Measurements from ENCODE around the gene EMC9.

Gene EMC9

GRCh38 chr14:24123424-24124417 is 17.7 kb downstream of the EMC9 start:
- H3K4me3 Mint-ChIP-seq, result no peak overlapping the region
- H3K27me3 Mint-ChIP-seq, result no peaks in the 10 kb centered on the region
- DNase-seq, result peak; percentile 3
- H3K27ac Mint-ChIP-seq, result no peak overlapping the region
- H3K36me3 Mint-ChIP-seq, result peaks cover 48% of the 10 kb centered on the region
- no peaks in the 10 kb centered on the region for H3K9me3 Mint-ChIP-seq
- CTCF ChIA-PET, result interaction anchor here (2.0 kb wide), 1 partner anchor 10 kb away, joined by 5 read pairs; no protein-coding TSS in a partner anchor
- H3K4me1 Mint-ChIP-seq, result no peaks in the 10 kb centered on the region

DNA sequence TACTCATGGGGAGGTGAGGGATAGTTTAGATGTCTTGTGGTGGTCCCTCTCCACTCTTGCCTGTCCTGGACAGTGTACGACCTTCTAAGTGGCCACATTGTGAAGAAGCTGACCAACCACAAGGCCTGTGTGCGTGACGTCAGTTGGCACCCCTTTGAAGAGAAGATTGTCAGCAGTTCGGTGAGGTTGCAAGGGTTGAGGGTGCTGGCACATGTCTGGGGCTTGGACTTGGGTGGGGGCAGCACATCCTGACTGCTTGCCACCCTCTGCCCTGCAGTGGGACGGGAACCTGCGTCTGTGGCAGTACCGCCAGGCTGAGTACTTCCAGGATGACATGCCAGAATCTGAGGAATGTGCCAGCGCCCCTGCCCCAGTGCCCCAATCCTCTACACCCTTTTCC is 18.5 kb downstream of the EMC9 start:
- peak; percentile 14 for DNase-seq
- Mint-ChIP-seq H3K36me3 (peaks cover 56% of the 10 kb centered on the region), H3K4me3 (no peak overlapping the region), H3K4me1 (peaks cover 4% of the 10 kb centered on the region), H3K27me3 (no peaks in the 10 kb centered on the region), H3K9me3 (no peaks in the 10 kb centered on the region), H3K27ac (no peak overlapping the region)
- CTCF ChIA-PET, result interaction anchor here (1.4 kb wide), 1 partner anchor 14 kb away, joined by 4 read pairs; no protein-coding TSS in a partner anchor

- Mint-ChIP-seq H3K27me3 (no peaks in the 10 kb centered on the region), H3K9me3 (no peaks in the 10 kb centered on the region), H3K4me3 (no peak overlapping the region), H3K36me3 (peaks cover 61% of the 10 kb centered on the region), H3K27ac (no peak overlapping the region), H3K4me1 (peaks cover 9% of the 10 kb centered on the region)
- peak; percentile 5 for DNase-seq
- CTCF ChIA-PET, result interaction anchor here (1.4 kb wide), 1 partner anchor 14 kb away, joined by 4 read pairs; no protein-coding TSS in a partner anchor
These were observed 19.0 kb downstream of the EMC9 start for GRCh38 chr14:24122416-24122815.

DNA sequence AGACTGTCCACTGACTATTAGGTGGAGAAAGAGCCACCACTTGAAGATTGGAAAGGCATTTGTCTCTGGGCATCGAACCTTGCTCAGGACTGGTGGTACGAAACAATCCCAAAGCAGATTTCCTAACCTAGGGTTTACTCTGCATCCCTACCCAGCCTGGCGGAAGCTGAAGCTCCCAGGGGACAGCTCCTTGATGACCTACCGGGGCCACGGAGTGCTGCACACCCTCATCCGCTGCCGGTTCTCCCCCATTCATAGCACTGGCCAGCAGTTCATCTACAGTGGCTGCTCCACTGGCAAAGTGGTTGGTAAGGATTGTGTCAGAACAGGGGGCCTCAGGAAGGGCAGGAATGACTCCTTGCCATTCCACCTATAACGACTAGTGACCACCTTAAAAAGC is 20.2 kb downstream of the EMC9 start:
- CTCF ChIA-PET, result no interaction called here
- Mint-ChIP-seq H3K9me3 (no peaks in the 10 kb centered on the region), H3K27ac (no peak overlapping the region), H3K36me3 (peaks cover 71% of the 10 kb centered on the region), H3K4me3 (no peak overlapping the region), H3K27me3 (no peaks in the 10 kb centered on the region), H3K4me1 (peaks cover 20% of the 10 kb centered on the region)
- DNase-seq, result no peak

DNA sequence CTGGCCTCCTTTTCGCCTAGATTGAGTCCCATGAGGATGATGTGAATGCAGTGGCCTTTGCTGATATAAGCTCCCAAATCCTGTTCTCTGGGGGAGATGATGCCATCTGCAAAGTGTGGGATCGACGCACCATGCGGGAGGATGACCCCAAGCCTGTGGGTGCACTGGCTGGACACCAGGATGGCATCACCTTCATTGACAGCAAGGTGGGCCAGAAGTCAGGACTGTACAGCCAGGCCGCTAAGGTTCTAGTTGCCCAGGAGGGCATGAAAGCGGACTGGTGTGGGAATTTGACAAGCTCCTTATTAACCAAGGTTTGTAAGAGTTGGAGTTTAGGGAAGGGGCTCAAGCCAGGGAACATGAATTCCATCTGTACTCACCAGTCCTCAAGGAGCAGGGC is 21.7 kb downstream of the EMC9 start:
- Mint-ChIP-seq H3K4me1 (peaks cover 30% of the 10 kb centered on the region), H3K36me3 (peaks cover 80% of the 10 kb centered on the region), H3K27ac (no peak overlapping the region), H3K9me3 (no peaks in the 10 kb centered on the region), H3K27me3 (no peaks in the 10 kb centered on the region), H3K4me3 (no peak overlapping the region)
- no peak for DNase-seq
- CTCF ChIA-PET, result interaction anchor here (1.6 kb wide), 1 partner anchor 11 kb away, joined by 4 read pairs; no protein-coding TSS in a partner anchor

DNA sequence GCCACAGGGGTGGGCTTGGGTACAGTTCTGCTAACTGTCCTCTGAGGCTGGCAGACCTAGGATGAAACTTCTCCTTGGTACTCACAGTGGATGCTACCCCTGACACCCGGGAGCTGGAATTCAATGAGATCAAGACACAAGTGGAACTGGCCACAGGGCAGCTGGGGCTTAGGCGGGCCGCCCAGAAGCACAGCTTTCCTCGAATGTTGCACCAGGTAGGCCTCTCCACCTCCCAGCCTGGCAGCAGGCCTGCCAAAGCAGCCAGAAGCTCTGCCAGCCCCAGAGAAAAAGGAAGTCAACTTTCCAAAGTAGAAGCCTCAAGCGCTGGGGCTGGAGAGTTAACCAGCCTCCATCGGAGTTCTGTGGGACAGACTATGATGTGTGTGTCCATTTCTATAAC is 24.2 kb downstream of the EMC9 start:
- peaks cover 31% of the 10 kb centered on the region for H3K4me1 Mint-ChIP-seq
- CTCF ChIA-PET, result interaction anchor here (1.5 kb wide), 1 partner anchor 43 kb away, joined by 6 read pairs; the partner anchor contains the start of gene IRF9
- no peak for DNase-seq
- H3K27ac Mint-ChIP-seq, result no peak overlapping the region
- H3K4me3 Mint-ChIP-seq, result peak overlapping the region; percentile 87
- no peaks in the 10 kb centered on the region for H3K9me3 Mint-ChIP-seq
- H3K36me3 Mint-ChIP-seq, result peaks cover 60% of the 10 kb centered on the region
- H3K27me3 Mint-ChIP-seq, result no peaks in the 10 kb centered on the region

- CTCF ChIA-PET, result interaction anchor here (1.0 to 2.5 kb wide), 5 partner anchors 16 to 192 kb away, joined by 3 to 8 read pairs (median 6); partner anchors contain the start of genes CIDEB, IRF9 and PSME1
- Mint-ChIP-seq H3K9me3 (no peaks in the 10 kb centered on the region), H3K4me1 (peaks cover 32% of the 10 kb centered on the region), H3K4me3 (peak overlapping the region; percentile 87), H3K27ac (peak overlapping the region; percentile 99), H3K36me3 (peaks cover 55% of the 10 kb centered on the region), H3K27me3 (no peaks in the 10 kb centered on the region)
- DNase-seq, result no peak
These were observed 25.1 kb downstream of the EMC9 start for GRCh38 chr14:24116128-24116814.

DNA sequence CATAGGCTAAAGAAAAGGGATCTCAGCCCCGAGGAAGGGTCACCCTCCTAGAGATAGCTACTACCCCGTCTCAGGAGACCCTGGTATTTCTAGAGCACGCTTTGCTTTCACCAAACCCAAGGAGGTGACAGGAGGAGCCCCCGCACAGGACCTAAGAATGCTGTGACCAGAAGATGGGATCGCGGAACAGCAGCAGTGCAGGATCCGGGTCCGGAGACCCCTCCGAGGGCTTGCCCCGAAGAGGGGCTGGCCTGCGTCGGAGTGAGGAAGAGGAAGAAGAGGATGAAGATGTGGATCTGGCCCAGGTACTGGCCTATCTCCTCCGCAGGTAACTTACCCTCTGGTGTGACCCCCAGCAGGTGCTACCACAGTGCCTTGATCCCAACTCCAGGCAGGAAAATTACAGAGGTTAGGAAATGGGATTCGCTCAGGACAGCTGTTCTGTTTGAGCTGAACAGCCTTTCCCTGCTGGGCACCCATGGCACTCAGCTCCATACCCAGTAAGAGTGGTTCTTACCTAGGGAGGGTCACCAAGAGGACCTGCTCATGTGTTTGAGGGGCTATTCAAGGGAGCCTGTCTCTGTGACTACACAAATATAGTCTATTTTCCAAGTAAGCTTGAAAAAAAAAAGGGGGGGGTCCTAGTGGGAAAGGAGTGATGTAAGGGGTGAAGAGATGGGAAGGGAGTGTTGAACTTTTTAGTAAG is 25.8 kb downstream of the EMC9 start:
- CTCF ChIA-PET, result interaction anchor here (1.0 to 2.5 kb wide), 11 partner anchors 11 to 193 kb away, joined by 3 to 9 read pairs (median 4); partner anchors contain the start of genes CIDEB, IRF9 and PSME1
- Mint-ChIP-seq H3K4me3 (peak overlapping the region; percentile 87), H3K36me3 (peaks cover 51% of the 10 kb centered on the region), H3K27ac (peak overlapping the region; percentile 99), H3K9me3 (no peaks in the 10 kb centered on the region), H3K4me1 (peaks cover 34% of the 10 kb centered on the region), H3K27me3 (no peaks in the 10 kb centered on the region)
- DNase-seq, result no peak

DNA sequence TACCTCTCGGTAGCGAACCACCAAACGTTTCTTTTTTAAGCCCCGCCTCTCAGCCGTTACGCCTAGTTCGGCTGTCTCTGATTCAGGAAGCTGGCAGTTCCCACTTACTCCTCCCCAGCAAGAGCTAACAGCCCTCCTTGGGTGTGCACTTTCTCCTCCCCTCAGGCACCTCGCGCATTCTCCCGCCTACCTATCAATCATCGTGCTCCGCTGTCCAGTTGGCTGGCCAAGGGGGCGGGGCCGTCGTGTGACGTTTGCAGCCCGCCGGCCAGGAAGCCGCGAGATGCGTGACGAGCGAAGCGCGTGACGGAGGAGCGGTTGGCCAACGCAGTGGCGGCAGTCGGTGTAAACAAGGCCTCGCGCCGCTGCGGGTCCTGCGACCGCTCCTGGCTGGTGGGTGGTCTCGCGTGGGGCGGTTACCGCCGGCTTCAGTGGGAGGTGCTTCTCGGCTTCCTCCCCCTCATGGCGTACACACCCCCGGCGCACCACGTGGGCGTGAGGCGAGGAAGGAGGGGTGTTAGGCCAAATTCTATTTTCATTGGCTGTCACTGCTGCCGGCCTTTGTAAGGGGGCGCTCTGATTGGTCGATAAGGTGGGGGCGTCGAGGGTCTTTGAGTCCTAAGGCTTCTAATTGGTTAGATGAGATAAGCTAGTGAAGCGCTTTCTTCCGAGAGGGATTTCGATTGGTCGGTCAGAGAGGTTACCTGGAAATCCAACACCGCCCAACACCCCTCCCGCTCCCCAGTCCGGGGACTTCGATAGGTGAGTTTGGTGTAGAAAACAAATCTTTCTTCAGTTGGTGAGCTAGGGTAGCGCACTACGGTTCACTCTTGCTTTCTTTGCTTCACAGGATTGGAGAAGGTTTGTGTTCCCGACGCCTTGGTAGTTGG is 26.6 kb downstream of the EMC9 start, which contains the start of the genes DCAF11 and NRL:
DCAF11 (plus strand) TSS at position 246 of the 890 bp plus-strand sequence. CDS start 818 bp downstream, outside the sequence.
NRL (minus strand) TSS at position 418 of the 890 bp plus-strand sequence. CDS start 32,101 bp downstream, outside the sequence.
- CTCF ChIA-PET, result interaction anchor here (0.9 to 2.5 kb wide), 14 partner anchors 10 to 194 kb away, joined by 3 to 9 read pairs (median 4); partner anchors contain the start of genes CIDEB, IRF9, PSME1 and RNF31
- peak; percentile 99 for DNase-seq
- H3K9me3 Mint-ChIP-seq, result no peaks in the 10 kb centered on the region
- peak within 1 kb of the TSS; percentile 99 for H3K27ac Mint-ChIP-seq
- no peaks in the 10 kb centered on the region for H3K27me3 Mint-ChIP-seq
- peaks cover 48% of the 10 kb centered on the region for H3K36me3 Mint-ChIP-seq
- peak within 1 kb of the TSS; percentile 87 for H3K4me3 Mint-ChIP-seq
- peaks cover 36% of the 10 kb centered on the region for H3K4me1 Mint-ChIP-seq

- DNase-seq, result peak; percentile 89
- Mint-ChIP-seq H3K4me1 (peaks cover 42% of the 10 kb centered on the region), H3K36me3 (peaks cover 40% of the 10 kb centered on the region), H3K27ac (peak overlapping the region; percentile 99), H3K4me3 (peak overlapping the region; percentile 87), H3K27me3 (no peaks in the 10 kb centered on the region), H3K9me3 (no peaks in the 10 kb centered on the region)
- CTCF ChIA-PET, result interaction anchor here (0.7 to 2.5 kb wide), 11 partner anchors 9 to 129 kb away, joined by 3 to 9 read pairs (median 4); partner anchors contain the start of genes IRF9, PSME1, RNF31 and TINF2
These were observed 27.4 kb downstream of the EMC9 start for GRCh38 chr14:24113801-24114531.

DNA sequence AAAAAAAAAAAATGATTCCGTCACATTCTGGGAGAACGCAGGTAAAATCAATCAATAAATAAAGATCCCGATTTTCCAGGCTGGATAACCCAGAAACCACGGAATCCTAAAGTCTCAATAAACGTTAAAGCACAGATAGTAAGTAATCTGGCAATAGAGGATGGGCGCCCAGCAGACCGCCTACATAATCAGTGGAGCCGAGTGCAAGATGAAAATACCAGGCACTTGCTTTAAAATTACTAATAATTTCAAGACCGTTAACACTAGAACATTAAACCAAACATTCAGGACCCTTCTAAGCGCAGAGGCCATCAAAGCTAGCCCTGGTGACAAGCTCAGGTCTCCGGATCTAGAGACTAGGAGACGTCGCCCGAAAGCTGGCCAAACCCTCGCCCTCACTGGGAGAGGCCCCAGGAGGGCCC is 28.0 kb downstream of the EMC9 start:
- peaks cover 34% of the 10 kb centered on the region for H3K36me3 Mint-ChIP-seq
- no peak for DNase-seq
- peaks cover 46% of the 10 kb centered on the region for H3K4me1 Mint-ChIP-seq
- no peaks in the 10 kb centered on the region for H3K9me3 Mint-ChIP-seq
- peak overlapping the region; percentile 99 for H3K27ac Mint-ChIP-seq
- peak overlapping the region; percentile 87 for H3K4me3 Mint-ChIP-seq
- CTCF ChIA-PET, result interaction anchor here (0.7 to 2.2 kb wide), 6 partner anchors 18 to 129 kb away, joined by 3 to 9 read pairs (median 5); partner anchors contain the start of genes IRF9, RNF31 and TINF2
- H3K27me3 Mint-ChIP-seq, result no peaks in the 10 kb centered on the region

DNA sequence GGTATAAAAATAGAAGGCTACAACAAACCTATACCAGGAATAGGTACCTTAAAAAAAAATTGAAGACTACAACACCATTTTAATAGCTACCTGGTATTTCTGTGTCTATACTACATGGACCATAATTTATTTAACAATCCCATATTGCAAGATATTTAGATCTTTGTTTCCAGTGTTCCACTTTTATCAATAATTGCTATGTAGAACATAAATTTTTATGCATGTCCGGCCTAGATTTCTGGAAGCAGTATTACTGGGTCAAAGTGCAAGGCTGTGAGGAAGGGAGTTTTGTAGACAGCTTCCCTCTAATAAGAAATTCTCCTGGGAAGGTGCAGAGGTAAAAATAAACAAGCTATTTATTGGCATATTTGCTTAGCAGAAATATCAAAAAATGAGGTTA is 30.9 kb downstream of the EMC9 start:
- Mint-ChIP-seq H3K36me3 (peaks cover 7% of the 10 kb centered on the region), H3K4me1 (peaks cover 42% of the 10 kb centered on the region), H3K27me3 (no peaks in the 10 kb centered on the region), H3K9me3 (no peaks in the 10 kb centered on the region), H3K27ac (no peak overlapping the region), H3K4me3 (no peak overlapping the region)
- DNase-seq, result no peak
- CTCF ChIA-PET, result interaction anchor here (0.6 to 9.2 kb wide), 9 partner anchors 17 to 321 kb away, joined by 3 to 187 read pairs (median 7); partner anchors contain the start of genes CIDEB, IRF9 and PCK2

All from activated naive CD4-positive, alpha-beta T cell treated with anti-CD3 and anti-CD28 coated beads, Interleukin-2, amount 10 ng/mL, durations not matched to agents 7 days and 5 days (primary cell).